Skeletal muscle satellite cell (primary cell): ENCODE results near the gene ATP1A3.

Experiments used
- H3K27me3 ChIP-seq: 2 replicates; pipeline ENCODE4 v1.7.0; 2013; ENCODE audit warnings: low read length; ENCODE audit not compliant: control insufficient read depth, insufficient read depth
- H3K36me3 ChIP-seq: 2 replicates; pipeline ENCODE4 v1.7.0; 2013; ENCODE audit warnings: mild to moderate bottlenecking, control low read depth, low read length; ENCODE audit not compliant: insufficient read depth
- H3K4me1 ChIP-seq: 2 replicates; pipeline ENCODE4 v1.7.0; 2013; ENCODE audit warnings: low read length; ENCODE audit not compliant: control insufficient read depth, insufficient read depth
- H3K4me2 ChIP-seq: 2 replicates; pipeline ENCODE4 v1.7.0; 2013; ENCODE audit warnings: mild to moderate bottlenecking, low read length
- H3K4me3 ChIP-seq: 2 replicates; pipeline ENCODE4 v1.7.0; 2013; ENCODE audit warnings: low read length
- H3K9ac ChIP-seq: 2 replicates; pipeline ENCODE4 v1.7.0; 2013; ENCODE audit warnings: mild to moderate bottlenecking, low read depth, low read length, moderate library complexity
- H3K9me3 ChIP-seq: replicated peaks from 2 replicates; pipeline ENCODE4 v1.7.0; 2013; ENCODE audit warnings: mild to moderate bottlenecking, control low read depth, low read length

ATP1A3 gene

GRCh38 chr19:42006569-42006968, 12.5 kb upstream of the ATP1A3 start:
- Histone ChIP-seq H3K9me3 (no peaks in the 10 kb centered on the region), H3K4me1 (no peaks in the 10 kb centered on the region), H3K4me3 (no peak overlapping the region), H3K4me2 (no peak overlapping the region), H3K27me3 (peaks cover 32% of the 10 kb centered on the region), H3K9ac (no peak overlapping the region), H3K36me3 (no peaks in the 10 kb centered on the region)

- no peak overlapping the region for H3K9ac ChIP-seq
- H3K9me3 ChIP-seq = no peaks in the 10 kb centered on the region
- H3K36me3 ChIP-seq = no peaks in the 10 kb centered on the region
- H3K4me1 ChIP-seq = no peaks in the 10 kb centered on the region
- no peak overlapping the region for H3K4me3 ChIP-seq
- no peak overlapping the region for H3K4me2 ChIP-seq
- peaks cover 38% of the 10 kb centered on the region for H3K27me3 ChIP-seq
Observed at GRCh38 chr19:42005504-42005903, 11.5 kb upstream of the ATP1A3 start.

- Histone ChIP-seq H3K4me2 (no peak overlapping the region), H3K4me1 (no peaks in the 10 kb centered on the region), H3K9ac (no peak overlapping the region), H3K9me3 (no peaks in the 10 kb centered on the region), H3K36me3 (no peaks in the 10 kb centered on the region), H3K27me3 (peaks cover 53% of the 10 kb centered on the region), H3K4me3 (no peak overlapping the region)
Observed at GRCh38 chr19:42003506-42004294, 9.7 kb upstream of the ATP1A3 start.

DNA sequence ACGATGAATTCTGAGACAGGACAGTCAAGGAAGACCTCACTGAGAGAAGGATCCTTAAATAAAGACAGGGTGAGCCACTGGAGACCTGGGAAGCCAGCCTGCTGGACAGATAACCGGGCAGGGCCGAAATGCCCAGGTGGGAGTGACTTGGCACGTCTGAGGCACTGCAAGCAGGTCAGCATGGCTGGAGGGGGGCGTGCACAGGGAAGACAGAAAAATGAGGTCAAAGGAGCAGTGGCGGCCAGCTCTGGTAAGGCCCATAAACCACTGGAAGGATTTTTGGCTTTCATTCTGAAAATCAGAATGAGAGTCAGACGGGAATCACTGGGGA, 5.8 kb upstream of the ATP1A3 start:
- H3K4me2 ChIP-seq = no peak overlapping the region
- H3K4me3 ChIP-seq = no peak overlapping the region
- no peaks in the 10 kb centered on the region for H3K36me3 ChIP-seq
- H3K27me3 ChIP-seq = peaks cover 75% of the 10 kb centered on the region
- H3K9me3 ChIP-seq = no peaks in the 10 kb centered on the region
- no peak overlapping the region for H3K9ac ChIP-seq
- H3K4me1 ChIP-seq = no peaks in the 10 kb centered on the region

GRCh38 chr19:41999071-41999877, 5.2 kb upstream of the ATP1A3 start:
- Histone ChIP-seq H3K4me2 (no peak overlapping the region), H3K4me3 (no peak overlapping the region), H3K9me3 (no peaks in the 10 kb centered on the region), H3K27me3 (peaks cover 74% of the 10 kb centered on the region), H3K36me3 (no peaks in the 10 kb centered on the region), H3K4me1 (no peaks in the 10 kb centered on the region), H3K9ac (no peak overlapping the region)

DNA sequence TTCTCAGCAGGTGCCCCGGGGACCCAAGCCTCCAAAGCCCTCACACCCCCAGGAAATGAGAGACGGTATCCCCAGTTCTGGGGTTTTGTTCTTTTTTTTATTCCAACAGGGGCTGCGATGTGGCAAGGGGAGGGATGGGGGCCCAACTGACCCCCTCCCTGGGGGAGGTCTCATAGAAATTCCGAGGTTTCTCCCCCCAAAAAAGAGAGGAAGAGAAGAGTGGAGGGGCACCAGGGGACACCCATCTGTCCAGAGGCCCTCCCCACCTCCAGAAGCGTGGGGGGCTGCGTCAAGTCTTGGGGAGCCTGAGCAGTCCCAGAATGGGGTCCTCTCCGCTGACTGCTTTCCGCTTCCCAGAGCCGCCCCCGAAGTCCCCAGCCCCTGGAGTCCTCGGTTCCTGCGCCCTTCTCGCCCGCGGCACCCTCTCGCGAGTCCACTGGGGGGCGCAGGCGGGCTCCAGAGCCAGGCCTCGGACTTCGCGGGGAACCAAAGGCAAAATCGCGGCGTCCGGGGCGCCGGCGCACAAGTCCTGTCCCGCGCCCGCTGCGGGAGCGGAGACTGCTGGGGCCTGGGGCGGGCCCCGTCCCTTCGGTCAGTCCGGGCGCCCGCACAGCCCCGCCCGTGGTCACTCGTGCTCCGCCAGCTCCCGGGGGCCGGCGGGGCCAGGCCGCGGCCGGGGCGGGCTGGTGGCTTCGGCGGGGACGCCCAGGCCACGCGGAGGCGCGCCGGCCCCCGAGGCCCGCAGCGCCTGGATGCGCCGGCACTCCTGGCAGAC, 4.4 kb upstream of the ATP1A3 start:
- no peaks in the 10 kb centered on the region for H3K36me3 ChIP-seq
- H3K27me3 ChIP-seq = peaks cover 70% of the 10 kb centered on the region
- no peak overlapping the region for H3K4me3 ChIP-seq
- H3K4me2 ChIP-seq = peak overlapping the region; percentile 61
- no peaks in the 10 kb centered on the region for H3K4me1 ChIP-seq
- H3K9me3 ChIP-seq = no peaks in the 10 kb centered on the region
- H3K9ac ChIP-seq = no peak overlapping the region

DNA sequence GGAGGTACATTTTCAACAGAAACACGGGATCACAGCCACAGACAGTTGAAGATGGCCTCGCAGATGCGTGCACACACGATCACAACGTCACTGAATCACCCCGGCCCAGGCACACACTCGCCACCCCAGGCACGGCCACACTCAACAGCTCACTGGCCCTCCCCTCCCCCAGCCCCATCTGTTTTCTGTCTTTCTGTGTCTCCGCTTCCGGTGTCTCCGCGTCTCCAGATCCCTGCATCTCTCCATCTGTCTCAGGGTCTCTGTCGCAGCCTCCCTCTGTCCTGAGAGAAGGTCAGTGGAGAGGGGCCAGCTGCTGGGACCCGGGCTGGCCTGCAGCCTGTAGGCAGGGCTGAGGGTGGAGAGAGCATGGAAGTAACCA, 3.8 kb upstream of the ATP1A3 start:
- Histone ChIP-seq H3K9me3 (no peaks in the 10 kb centered on the region), H3K4me2 (no peak overlapping the region), H3K36me3 (no peaks in the 10 kb centered on the region), H3K9ac (no peak overlapping the region), H3K4me1 (no peaks in the 10 kb centered on the region), H3K4me3 (no peak overlapping the region), H3K27me3 (peaks cover 74% of the 10 kb centered on the region)

DNA sequence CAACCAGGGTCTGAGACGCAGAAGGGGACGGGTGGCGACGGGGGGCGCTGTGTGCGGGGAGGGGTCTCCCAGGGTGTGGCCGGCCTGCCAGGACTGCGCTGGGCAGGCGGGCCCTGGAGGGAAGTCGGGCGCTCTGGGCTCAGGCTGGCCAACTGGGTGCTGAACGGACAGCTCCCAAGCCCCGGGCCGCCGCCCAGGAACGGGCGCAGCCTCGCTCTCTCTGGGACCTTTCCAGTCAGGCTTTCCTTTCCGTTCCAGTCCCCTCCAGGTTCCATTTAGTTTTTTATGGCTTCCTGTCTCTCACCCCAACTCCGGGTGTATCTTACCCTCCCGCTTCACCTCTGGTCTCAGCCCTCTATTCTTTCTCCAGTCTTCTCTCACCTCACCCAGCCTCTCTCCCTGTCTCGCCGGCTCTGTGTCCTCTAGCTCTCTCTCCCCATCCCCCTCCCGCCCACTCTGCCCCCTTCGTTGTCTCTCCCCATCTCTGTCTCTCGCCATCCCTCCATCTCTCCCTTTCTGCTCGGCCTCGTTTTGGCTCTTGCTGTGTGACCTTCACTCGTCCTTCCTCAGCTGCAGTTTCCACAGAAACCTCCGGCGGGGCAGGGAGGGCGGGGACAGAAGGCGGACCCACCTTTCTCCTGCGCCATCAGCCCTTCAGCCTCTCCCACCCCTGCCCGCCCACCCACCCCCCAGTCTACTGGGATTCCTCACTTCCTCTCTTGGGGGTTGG, 3.3 kb upstream of the ATP1A3 start:
- no peaks in the 10 kb centered on the region for H3K4me1 ChIP-seq
- peaks cover 75% of the 10 kb centered on the region for H3K27me3 ChIP-seq
- no peaks in the 10 kb centered on the region for H3K9me3 ChIP-seq
- no peaks in the 10 kb centered on the region for H3K36me3 ChIP-seq
- no peak overlapping the region for H3K4me3 ChIP-seq
- peak overlapping the region; percentile 50 for H3K4me2 ChIP-seq
- H3K9ac ChIP-seq = no peak overlapping the region

DNA sequence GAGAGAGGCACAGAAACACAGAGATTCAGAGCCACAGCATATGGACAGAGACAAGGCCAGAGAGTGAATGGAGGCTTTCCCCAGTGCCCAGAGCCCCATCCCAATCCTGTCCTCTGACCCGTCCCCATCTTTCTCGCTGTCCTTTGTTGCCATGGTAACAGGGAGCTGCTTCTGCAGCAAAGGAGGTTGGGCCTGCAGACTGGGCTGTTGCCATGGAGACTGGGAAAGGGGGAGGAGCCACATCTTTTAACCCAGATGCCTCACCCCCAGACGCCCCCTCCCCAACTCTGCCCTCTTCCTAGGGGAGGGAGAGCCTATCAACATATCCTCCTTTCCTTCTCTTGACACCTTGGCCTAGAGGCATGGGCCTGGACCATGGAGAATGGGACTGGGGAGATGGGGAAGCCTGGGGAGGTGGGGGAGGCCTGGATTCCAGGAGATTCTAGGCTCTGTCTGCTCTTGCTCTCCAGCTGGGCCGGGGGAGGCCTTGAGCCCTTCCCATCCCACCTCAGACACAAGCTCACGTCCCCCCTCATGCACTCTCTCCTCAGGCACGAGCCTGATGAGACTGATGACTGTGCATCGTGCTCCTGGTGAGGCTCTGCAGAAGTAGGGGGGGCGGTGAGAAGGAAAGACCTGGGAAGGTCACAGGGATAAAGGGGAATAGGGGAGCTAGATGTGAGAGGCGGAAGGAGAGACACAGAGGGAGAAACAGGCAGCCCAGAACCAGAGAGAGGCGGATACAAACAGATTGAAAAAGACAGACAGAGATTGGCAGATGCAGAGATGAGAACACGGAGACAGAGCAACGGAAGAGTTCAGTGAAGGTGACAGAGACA, 2.1 kb upstream of the ATP1A3 start:
- H3K9ac ChIP-seq = no peak overlapping the region
- H3K9me3 ChIP-seq = no peaks in the 10 kb centered on the region
- no peak overlapping the region for H3K4me2 ChIP-seq
- peaks cover 71% of the 10 kb centered on the region for H3K27me3 ChIP-seq
- no peaks in the 10 kb centered on the region for H3K4me1 ChIP-seq
- H3K4me3 ChIP-seq = no peak overlapping the region
- H3K36me3 ChIP-seq = no peaks in the 10 kb centered on the region

GRCh38 chr19:41994994-41995958, 1.2 kb upstream of the ATP1A3 start:
- no peak overlapping the region for H3K4me3 ChIP-seq
- H3K4me2 ChIP-seq = no peak overlapping the region
- no peaks in the 10 kb centered on the region for H3K9me3 ChIP-seq
- no peaks in the 10 kb centered on the region for H3K4me1 ChIP-seq
- H3K36me3 ChIP-seq = no peaks in the 10 kb centered on the region
- no peak overlapping the region for H3K9ac ChIP-seq
- H3K27me3 ChIP-seq = peaks cover 72% of the 10 kb centered on the region
